Keratinocyte (primary cell): ENCODE data around the gene NEGR1. TPM values are rescaled to one million over a fixed set of nuclear protein-coding genes. Genes with fewer than 3 reads are reported as not detected.

Experiments
- DNase-seq: peaks from one replicate; pipeline ENCODE4 v3.0.0-alpha.2; 2011; ENCODE audit warnings: low read depth, missing footprints, low spot score
- FAIRE-seq: peaks from 2 replicates; lab custom pipeline; 2011; peaks lifted over from hg19 to GRCh38; lab: Jason Lieb, UNC
- H2AFZ ChIP-seq: 2 replicates; pipeline ENCODE4 v1.6.0; 2012; ENCODE audit warnings: low read length, control low read depth, inconsistent platforms; ENCODE audit not compliant: control insufficient read depth
- H3K27ac ChIP-seq: 2 replicates; pipeline ENCODE4 v1.5.1; 2011; ENCODE audit warnings: low read length; ENCODE audit not compliant: control insufficient read depth, insufficient read depth
- H3K27me3 ChIP-seq: 3 replicates; pipeline ENCODE4 v1.6.0; 2011; ENCODE audit warnings: low read length; ENCODE audit not compliant: control insufficient read depth, insufficient read depth; ENCODE audit errors: extremely low read depth
- H3K36me3 ChIP-seq, 2 experiments: 2 replicates in 1 of 2; 3 replicates in 1 of 2; pipeline ENCODE4 v1.5.1; 2011; ENCODE audit warnings: low read length in 2 of 2, mild to moderate bottlenecking in 1 of 2; ENCODE audit not compliant: control insufficient read depth in 2 of 2, insufficient read depth in 2 of 2; ENCODE audit errors: extremely low read depth in 1 of 2
- H3K4me1 ChIP-seq: 3 replicates; pipeline ENCODE4 v1.5.1; 2011; ENCODE audit warnings: low read length; ENCODE audit not compliant: control insufficient read depth, insufficient read depth; ENCODE audit errors: extremely low read depth
- H3K4me2 ChIP-seq: 3 replicates; pipeline ENCODE4 v1.6.0; 2011; ENCODE audit warnings: low read depth, low read length; ENCODE audit not compliant: control insufficient read depth, insufficient read depth; ENCODE audit errors: extremely low read depth
- H3K4me3 ChIP-seq, 3 experiments: fragments of 200-600 bp in 1 of 3; sonication (generic) in 1 of 3; 2 replicates in 2 of 3; 3 replicates in 1 of 3; pipeline ENCODE4 v1.5.1; 2011 to 2016; ENCODE audit warnings: low read length in 3 of 3, mild to moderate bottlenecking in 3 of 3, control low read depth in 2 of 3, inconsistent platforms in 1 of 3, low read depth in 1 of 3, mixed read lengths in 1 of 3, mixed run types in 1 of 3, moderate library complexity in 1 of 3; ENCODE audit not compliant: control insufficient read depth in 2 of 3, insufficient read depth in 2 of 3; ENCODE audit errors: extremely low read depth in 1 of 3
- H3K79me2 ChIP-seq: 2 replicates; pipeline ENCODE4 v1.6.0; 2012; ENCODE audit warnings: low read length; ENCODE audit not compliant: control insufficient read depth, insufficient read depth
- H3K9ac ChIP-seq: 3 replicates; pipeline ENCODE4 v1.6.0; 2011; ENCODE audit warnings: low read length; ENCODE audit not compliant: control insufficient read depth, insufficient read depth; ENCODE audit errors: extremely low read depth
- H3K9me1 ChIP-seq: 3 replicates; pipeline ENCODE4 v1.6.0; 2011; ENCODE audit warnings: low read length; ENCODE audit not compliant: control insufficient read depth, insufficient read depth; ENCODE audit errors: extremely low read depth
- H3K9me3 ChIP-seq: 2 replicates; pipeline ENCODE4 v1.5.1; 2012; ENCODE audit warnings: low read depth, low read length; ENCODE audit not compliant: control insufficient read depth
- H4K20me1 ChIP-seq: 3 replicates; pipeline ENCODE4 v1.6.0; 2011; ENCODE audit warnings: low read length; ENCODE audit not compliant: control insufficient read depth, insufficient read depth; ENCODE audit errors: extremely low read depth
- EZH2 ChIP-seq: IDR thresholded peaks from one replicate; pipeline ENCODE4 v1.6.1; 2012; ENCODE audit warnings: inconsistent platforms, mild to moderate bottlenecking, low read length, moderate library complexity
- dilution Hi-C: fragments of 300-500 bp; cut with MboI; formaldehyde crosslinking; loops from one replicate; pipeline ENCODE4 v1.7.0; 2020; ENCODE audit warnings: low sequenced_read_pairs; ENCODE audit not compliant: extremely low pct_ligation_motif_present
- polyA plus RNA-seq, 5 experiments: library from polyadenylated mRNA; depleted of rRNA in 3 of 5; stranded (reverse) in 3 of 5; stranded (forward) in 1 of 5; unstranded in 1 of 5; fragments of >200 nt; gene quantifications; 1 replicate in 1 of 5; 2 replicates in 3 of 5; 3 replicates in 1 of 5; pipeline versions ENCODE4 v1.2.1 to v1.2.3, GENCODE V29; 2011 to 2012; ENCODE audit warnings: missing spikeins in 2 of 5, low read depth in 1 of 5, low replicate concordance in 1 of 5
- TF ChIP-seq, protein P1 (sequence below), 3 experiments: IDR thresholded peaks in 1 of 3; conservative IDR thresholded peaks in 1 of 3; optimal IDR thresholded peaks in 1 of 3; 2 replicates in 2 of 3; 3 replicates in 1 of 3; pipeline versions ENCODE3 to v1.5.1; 2011; ENCODE audit warnings: low read length in 3 of 3, mild to moderate bottlenecking in 3 of 3, moderate library complexity in 2 of 3, control low read depth in 1 of 3, inconsistent platforms in 1 of 3; ENCODE audit not compliant: insufficient read depth in 2 of 3; ENCODE audit errors: extremely low read depth in 1 of 3

NEGR1 gene
- polyA plus RNA-seq, 1 donor (not counting 4 experiments of a cell fraction or from before 2014, with no cell fraction given): 1.6 TPM

DNA sequence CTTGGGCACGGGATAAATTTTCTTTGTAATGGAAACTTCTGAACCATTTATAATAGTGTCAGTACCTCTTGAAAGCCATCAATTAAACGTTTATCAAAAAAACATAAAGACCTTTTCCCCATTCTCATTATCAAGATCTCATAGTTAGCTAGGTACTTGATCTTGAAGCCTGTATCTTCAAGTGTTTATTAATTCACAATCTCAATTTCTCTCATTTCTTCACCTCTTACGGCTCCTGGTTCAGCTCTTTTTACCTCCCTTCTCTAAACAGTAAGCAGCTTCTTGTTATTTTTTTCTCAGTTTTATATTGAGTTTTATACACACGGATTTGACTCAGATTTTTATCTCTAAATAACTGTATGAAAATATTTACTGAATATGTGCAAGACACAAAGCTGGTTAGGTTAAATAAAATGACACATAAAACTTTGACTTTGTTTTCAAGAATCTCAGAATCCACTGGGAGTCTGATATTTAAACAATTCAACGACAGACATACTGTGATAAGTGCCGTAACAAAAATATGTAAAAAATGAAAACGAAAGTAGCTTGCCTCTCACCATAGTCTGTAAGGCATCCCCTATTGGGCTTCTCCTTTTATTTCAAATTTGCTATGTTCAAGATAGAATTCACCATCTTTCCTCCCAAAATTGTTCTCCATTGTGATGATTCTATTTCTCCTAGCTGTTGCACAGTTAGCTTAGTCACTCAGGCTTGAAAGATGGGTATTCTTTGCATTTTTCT lies 789.9 kb downstream of the NEGR1 start:
- DNase-seq (no peak), FAIRE-seq (no peak)
- TF ChIP-seq, protein P1, sequence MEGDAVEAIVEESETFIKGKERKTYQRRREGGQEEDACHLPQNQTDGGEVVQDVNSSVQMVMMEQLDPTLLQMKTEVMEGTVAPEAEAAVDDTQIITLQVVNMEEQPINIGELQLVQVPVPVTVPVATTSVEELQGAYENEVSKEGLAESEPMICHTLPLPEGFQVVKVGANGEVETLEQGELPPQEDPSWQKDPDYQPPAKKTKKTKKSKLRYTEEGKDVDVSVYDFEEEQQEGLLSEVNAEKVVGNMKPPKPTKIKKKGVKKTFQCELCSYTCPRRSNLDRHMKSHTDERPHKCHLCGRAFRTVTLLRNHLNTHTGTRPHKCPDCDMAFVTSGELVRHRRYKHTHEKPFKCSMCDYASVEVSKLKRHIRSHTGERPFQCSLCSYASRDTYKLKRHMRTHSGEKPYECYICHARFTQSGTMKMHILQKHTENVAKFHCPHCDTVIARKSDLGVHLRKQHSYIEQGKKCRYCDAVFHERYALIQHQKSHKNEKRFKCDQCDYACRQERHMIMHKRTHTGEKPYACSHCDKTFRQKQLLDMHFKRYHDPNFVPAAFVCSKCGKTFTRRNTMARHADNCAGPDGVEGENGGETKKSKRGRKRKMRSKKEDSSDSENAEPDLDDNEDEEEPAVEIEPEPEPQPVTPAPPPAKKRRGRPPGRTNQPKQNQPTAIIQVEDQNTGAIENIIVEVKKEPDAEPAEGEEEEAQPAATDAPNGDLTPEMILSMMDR (optimal IDR thresholded peaks at IDR 0.05 in 1 of 3, IDR thresholded peaks at IDR 0.05 in 1 of 3, conservative IDR thresholded peaks at IDR 0.05 in 1 of 3; ENCODE audit: extremely low read depth in 1 of 3, insufficient read depth in 2 of 3, low read length in 3 of 3): no peak
- TF ChIP-seq EZH2: no peak
- Histone ChIP-seq H3K36me3 (no peaks in the 10 kb centered on the region), H3K4me3 (no peak overlapping the region), H3K4me1 (no peaks in the 10 kb centered on the region), H3K9ac (no peak overlapping the region), H3K27me3 (no peaks in the 10 kb centered on the region), H3K27ac (no peak overlapping the region), H4K20me1 (no peaks in the 10 kb centered on the region), H3K4me2 (no peak overlapping the region), H3K79me2 (no peaks in the 10 kb centered on the region), H3K9me1 (no peaks in the 10 kb centered on the region), H3K9me3 (no peaks in the 10 kb centered on the region), H2AFZ (no peak overlapping the region)
- dilution Hi-C loops: no loop called here

DNA sequence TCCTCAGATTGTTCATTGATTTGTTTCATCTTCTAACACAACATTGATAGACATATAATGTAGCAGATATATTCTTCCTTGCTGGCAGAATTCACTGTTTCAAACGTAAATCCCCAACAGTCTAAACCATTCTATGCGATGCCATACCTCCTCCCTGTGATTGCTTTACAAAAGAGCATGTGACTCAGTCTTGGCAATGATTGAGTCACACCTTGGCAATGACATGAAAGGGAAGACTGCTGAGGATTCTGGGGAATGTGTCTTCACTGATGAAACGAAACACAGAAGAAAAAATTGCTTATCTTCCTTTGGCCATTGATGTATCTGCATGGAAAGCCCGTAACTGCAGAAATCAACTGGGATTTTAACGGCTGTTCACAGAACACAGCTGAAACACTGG lies 791.9 kb downstream of the NEGR1 start:
- FAIRE-seq: no peak
- Histone ChIP-seq H3K36me3 (no peaks in the 10 kb centered on the region), H3K4me3 (no peak overlapping the region), H3K4me2 (no peak overlapping the region), H3K79me2 (no peaks in the 10 kb centered on the region), H3K9ac (no peak overlapping the region), H3K4me1 (no peaks in the 10 kb centered on the region), H4K20me1 (no peaks in the 10 kb centered on the region), H3K9me3 (no peaks in the 10 kb centered on the region), H2AFZ (no peak overlapping the region), H3K9me1 (no peaks in the 10 kb centered on the region), H3K27ac (no peak overlapping the region), H3K27me3 (no peaks in the 10 kb centered on the region)
- no peak for DNase-seq
- TF ChIP-seq EZH2: no peak
- TF ChIP-seq, protein P1 (optimal IDR thresholded peaks at IDR 0.05 in 1 of 3, IDR thresholded peaks at IDR 0.05 in 1 of 3, conservative IDR thresholded peaks at IDR 0.05 in 1 of 3; ENCODE audit: extremely low read depth in 1 of 3, insufficient read depth in 2 of 3, low read length in 3 of 3): no peak
- dilution Hi-C loops: no loop called here
